K562 (cell line): Measurements from ENCODE around the gene EPHA2. TPM values are rescaled to one million over a fixed set of nuclear protein-coding genes. Genes with fewer than 3 reads are reported as not detected.

Source experiments
- DACH1 ChIP-seq: fragments of 450-650 bp; IDR thresholded peaks from 2 replicates; pipeline ENCODE4 v1.6.1; 2018; ENCODE audit not compliant: partially characterized antibody
- EGR1 ChIP-seq: fragments of 450-650 bp; conservative IDR thresholded peaks from 2 replicates; pipeline ENCODE4 v1.6.1; 2017; ENCODE audit warnings: mild to moderate bottlenecking
- MTF1 ChIP-seq: fragments of 250-450 bp; sonication (Bioruptor Pico); IDR thresholded peaks from 2 replicates; pipeline ENCODE4 v1.9.0; 2021; ENCODE audit warnings: moderate library complexity, mild to moderate bottlenecking, inconsistent platforms, borderline replicate concordance
- POLR2B ChIP-seq: fragments of 450-650 bp; IDR thresholded peaks from 2 replicates; pipeline ENCODE4 v1.6.1; 2018; ENCODE audit warnings: low read depth; ENCODE audit not compliant: partially characterized antibody
- SMARCE1 ChIP-seq: fragments of 450-650 bp; IDR thresholded peaks from 2 replicates; pipeline ENCODE4 v1.7.1; 2016; ENCODE audit warnings: mild to moderate bottlenecking
- ZFX ChIP-seq: sonication (generic); formaldehyde crosslinking; IDR thresholded peaks from 2 replicates; pipeline ENCODE4 v1.8.0; 2022; ENCODE audit warnings: mild to moderate bottlenecking, missing genetic modification reagents, moderate library complexity
- ZNF324 ChIP-seq: fragments of 250-450 bp; sonication (Bioruptor Pico); IDR thresholded peaks from 2 replicates; pipeline ENCODE4 v1.4.0; 2020; ENCODE audit warnings: mild to moderate bottlenecking
- ZNF77 ChIP-seq: fragments of 250-450 bp; sonication (Bioruptor Pico); IDR thresholded peaks from 2 replicates; pipeline ENCODE4 v1.5.0; 2020
- ZSCAN29 ChIP-seq: fragments of 450-650 bp; IDR thresholded peaks from 2 replicates; pipeline ENCODE4 v1.6.1; 2017
- polyA plus RNA-seq, 8 experiments: library from polyadenylated mRNA; depleted of rRNA in 4 of 8; stranded (reverse) in 5 of 8; unstranded in 3 of 8; fragments of >200 nt; fragmentation: Nextera tagmentation in 2 of 8; fragmentation: Illumina TruSeq in 1 of 8; extraction: Ambion mirVana in 2 of 8; extraction: Trizol in 1 of 8; gene quantifications; 2 replicates each; pipeline versions ENCODE4 v1.2.1 to v1.2.3, GENCODE V29; 2011 to 2014; ENCODE audit warnings: inconsistent platforms in 1 of 8, missing spikeins in 1 of 8
- total RNA-seq, 7 experiments: library from RNA; depleted of rRNA in 6 of 7; stranded (reverse); fragments of >200 nt in 6 of 7; fragmentation: Illumina TruSeq in 2 of 7; extraction: Trizol in 2 of 7; gene quantifications; 2 replicates each; pipeline versions ENCODE4 v1.2.1 to v1.2.3, GENCODE V29; 2011 to 2021; ENCODE audit warnings: low replicate concordance in 1 of 7
- TF ChIP-seq, protein P1 (sequence below): fragments of 450-650 bp; IDR thresholded peaks from 2 replicates; pipeline ENCODE4 v1.7.1; 2018; ENCODE audit warnings: mild to moderate bottlenecking, low read depth; ENCODE audit not compliant: partially characterized antibody
- TF ChIP-seq, protein P2 (sequence below): fragments of 450-650 bp; IDR thresholded peaks from 2 replicates; pipeline ENCODE4 v1.6.1; 2016; ENCODE audit warnings: mild to moderate bottlenecking
- TF ChIP-seq, protein P3 (sequence below): fragments of 250-450 bp; sonication (Bioruptor Pico); IDR thresholded peaks from 2 replicates; pipeline ENCODE4 v1.8.0; 2022; ENCODE audit warnings: inconsistent platforms
- TF ChIP-seq, protein P4 (sequence below): sonication (generic); formaldehyde crosslinking; IDR thresholded peaks from 2 replicates; pipeline ENCODE4 v1.8.1; 2022; ENCODE audit warnings: missing genetic modification reagents
- TF ChIP-seq, protein P5 (sequence below): fragments of 200-800 bp; sonication (Bioruptor generic); IDR thresholded peaks from 2 replicates; pipeline ENCODE4 v1.6.1; 2017; ENCODE audit warnings: missing genetic modification characterization, missing compliant biosample characterization
- TF ChIP-seq, protein P6 (sequence below): sonication (generic); formaldehyde crosslinking; IDR thresholded peaks from 2 replicates; pipeline ENCODE4 v1.8.0; 2022; ENCODE audit warnings: missing genetic modification reagents, mild to moderate bottlenecking, borderline replicate concordance

Gene EPHA2
- total and polyA plus RNA-seq, 9 of the 15 experiments (the other 6 are each of a cell fraction or from before 2014, with no cell fraction given) = 0.04 to 0.40 (median 0.07) TPM; not detected in 4

DNA sequence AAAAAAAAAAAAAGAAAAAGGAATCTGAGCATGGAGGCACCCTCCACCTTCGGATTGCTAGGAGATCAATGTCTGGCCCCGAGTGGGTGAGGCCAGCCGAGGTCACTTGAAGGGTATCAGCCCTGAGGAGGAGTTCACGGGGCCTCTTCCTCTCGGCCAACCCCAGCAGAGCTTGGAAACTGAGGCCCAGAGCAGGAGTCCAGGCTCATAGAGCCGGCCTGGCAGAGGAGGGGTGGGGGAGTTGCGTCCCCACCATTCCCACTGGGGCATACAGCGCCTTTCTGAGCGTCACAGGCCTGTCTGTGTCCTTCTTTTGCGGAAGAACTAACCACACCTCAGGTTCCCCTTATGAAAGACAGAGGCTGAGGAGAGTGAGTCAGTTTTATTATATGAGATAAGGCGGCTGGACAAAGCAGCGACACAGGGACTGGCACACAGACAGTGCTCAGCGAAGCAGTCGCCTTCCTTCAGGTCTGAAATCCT, 17.1 kb upstream of the EPHA2 start (continued):
- TF ChIP-seq, protein P1, sequence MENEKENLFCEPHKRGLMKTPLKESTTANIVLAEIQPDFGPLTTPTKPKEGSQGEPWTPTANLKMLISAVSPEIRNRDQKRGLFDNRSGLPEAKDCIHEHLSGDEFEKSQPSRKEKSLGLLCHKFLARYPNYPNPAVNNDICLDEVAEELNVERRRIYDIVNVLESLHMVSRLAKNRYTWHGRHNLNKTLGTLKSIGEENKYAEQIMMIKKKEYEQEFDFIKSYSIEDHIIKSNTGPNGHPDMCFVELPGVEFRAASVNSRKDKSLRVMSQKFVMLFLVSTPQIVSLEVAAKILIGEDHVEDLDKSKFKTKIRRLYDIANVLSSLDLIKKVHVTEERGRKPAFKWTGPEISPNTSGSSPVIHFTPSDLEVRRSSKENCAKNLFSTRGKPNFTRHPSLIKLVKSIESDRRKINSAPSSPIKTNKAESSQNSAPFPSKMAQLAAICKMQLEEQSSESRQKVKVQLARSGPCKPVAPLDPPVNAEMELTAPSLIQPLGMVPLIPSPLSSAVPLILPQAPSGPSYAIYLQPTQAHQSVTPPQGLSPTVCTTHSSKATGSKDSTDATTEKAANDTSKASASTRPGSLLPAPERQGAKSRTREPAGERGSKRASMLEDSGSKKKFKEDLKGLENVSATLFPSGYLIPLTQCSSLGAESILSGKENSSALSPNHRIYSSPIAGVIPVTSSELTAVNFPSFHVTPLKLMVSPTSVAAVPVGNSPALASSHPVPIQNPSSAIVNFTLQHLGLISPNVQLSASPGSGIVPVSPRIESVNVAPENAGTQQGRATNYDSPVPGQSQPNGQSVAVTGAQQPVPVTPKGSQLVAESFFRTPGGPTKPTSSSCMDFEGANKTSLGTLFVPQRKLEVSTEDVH = no peak
- TF ChIP-seq, protein P2, sequence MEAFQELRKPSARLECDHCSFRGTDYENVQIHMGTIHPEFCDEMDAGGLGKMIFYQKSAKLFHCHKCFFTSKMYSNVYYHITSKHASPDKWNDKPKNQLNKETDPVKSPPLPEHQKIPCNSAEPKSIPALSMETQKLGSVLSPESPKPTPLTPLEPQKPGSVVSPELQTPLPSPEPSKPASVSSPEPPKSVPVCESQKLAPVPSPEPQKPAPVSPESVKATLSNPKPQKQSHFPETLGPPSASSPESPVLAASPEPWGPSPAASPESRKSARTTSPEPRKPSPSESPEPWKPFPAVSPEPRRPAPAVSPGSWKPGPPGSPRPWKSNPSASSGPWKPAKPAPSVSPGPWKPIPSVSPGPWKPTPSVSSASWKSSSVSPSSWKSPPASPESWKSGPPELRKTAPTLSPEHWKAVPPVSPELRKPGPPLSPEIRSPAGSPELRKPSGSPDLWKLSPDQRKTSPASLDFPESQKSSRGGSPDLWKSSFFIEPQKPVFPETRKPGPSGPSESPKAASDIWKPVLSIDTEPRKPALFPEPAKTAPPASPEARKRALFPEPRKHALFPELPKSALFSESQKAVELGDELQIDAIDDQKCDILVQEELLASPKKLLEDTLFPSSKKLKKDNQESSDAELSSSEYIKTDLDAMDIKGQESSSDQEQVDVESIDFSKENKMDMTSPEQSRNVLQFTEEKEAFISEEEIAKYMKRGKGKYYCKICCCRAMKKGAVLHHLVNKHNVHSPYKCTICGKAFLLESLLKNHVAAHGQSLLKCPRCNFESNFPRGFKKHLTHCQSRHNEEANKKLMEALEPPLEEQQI = no peak
- TF ChIP-seq, protein P3, sequence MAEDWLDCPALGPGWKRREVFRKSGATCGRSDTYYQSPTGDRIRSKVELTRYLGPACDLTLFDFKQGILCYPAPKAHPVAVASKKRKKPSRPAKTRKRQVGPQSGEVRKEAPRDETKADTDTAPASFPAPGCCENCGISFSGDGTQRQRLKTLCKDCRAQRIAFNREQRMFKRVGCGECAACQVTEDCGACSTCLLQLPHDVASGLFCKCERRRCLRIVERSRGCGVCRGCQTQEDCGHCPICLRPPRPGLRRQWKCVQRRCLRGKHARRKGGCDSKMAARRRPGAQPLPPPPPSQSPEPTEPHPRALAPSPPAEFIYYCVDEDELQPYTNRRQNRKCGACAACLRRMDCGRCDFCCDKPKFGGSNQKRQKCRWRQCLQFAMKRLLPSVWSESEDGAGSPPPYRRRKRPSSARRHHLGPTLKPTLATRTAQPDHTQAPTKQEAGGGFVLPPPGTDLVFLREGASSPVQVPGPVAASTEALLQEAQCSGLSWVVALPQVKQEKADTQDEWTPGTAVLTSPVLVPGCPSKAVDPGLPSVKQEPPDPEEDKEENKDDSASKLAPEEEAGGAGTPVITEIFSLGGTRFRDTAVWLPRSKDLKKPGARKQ (CRISPR knock-in tag) = no peak
- TF ChIP-seq, protein P4, sequence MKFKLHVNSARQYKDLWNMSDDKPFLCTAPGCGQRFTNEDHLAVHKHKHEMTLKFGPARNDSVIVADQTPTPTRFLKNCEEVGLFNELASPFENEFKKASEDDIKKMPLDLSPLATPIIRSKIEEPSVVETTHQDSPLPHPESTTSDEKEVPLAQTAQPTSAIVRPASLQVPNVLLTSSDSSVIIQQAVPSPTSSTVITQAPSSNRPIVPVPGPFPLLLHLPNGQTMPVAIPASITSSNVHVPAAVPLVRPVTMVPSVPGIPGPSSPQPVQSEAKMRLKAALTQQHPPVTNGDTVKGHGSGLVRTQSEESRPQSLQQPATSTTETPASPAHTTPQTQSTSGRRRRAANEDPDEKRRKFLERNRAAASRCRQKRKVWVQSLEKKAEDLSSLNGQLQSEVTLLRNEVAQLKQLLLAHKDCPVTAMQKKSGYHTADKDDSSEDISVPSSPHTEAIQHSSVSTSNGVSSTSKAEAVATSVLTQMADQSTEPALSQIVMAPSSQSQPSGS (CRISPR knock-in tag) = no peak
- TF ChIP-seq MTF1 (0 out of 2 replicates have a peak, but pooled peaks have one; percentile 21), ZFX (CRISPR knock-in tag) (peak; percentile 84), SMARCE1 (peak; percentile 92), ZNF77 (CRISPR knock-in tag) (no peak), DACH1 (no peak), EGR1 (0 out of 2 replicates have a peak, but pooled peaks have one; percentile 4), ZNF324 (CRISPR knock-in tag) (no peak), ZSCAN29 (no peak), POLR2B (peak; percentile 43)
- TF ChIP-seq, protein P5, sequence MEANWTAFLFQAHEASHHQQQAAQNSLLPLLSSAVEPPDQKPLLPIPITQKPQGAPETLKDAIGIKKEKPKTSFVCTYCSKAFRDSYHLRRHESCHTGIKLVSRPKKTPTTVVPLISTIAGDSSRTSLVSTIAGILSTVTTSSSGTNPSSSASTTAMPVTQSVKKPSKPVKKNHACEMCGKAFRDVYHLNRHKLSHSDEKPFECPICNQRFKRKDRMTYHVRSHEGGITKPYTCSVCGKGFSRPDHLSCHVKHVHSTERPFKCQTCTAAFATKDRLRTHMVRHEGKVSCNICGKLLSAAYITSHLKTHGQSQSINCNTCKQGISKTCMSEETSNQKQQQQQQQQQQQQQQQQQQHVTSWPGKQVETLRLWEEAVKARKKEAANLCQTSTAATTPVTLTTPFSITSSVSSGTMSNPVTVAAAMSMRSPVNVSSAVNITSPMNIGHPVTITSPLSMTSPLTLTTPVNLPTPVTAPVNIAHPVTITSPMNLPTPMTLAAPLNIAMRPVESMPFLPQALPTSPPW (CRISPR knock-in tag) = peak; percentile 23; the same call in 1 of the 2 replicates
- TF ChIP-seq, protein P6, sequence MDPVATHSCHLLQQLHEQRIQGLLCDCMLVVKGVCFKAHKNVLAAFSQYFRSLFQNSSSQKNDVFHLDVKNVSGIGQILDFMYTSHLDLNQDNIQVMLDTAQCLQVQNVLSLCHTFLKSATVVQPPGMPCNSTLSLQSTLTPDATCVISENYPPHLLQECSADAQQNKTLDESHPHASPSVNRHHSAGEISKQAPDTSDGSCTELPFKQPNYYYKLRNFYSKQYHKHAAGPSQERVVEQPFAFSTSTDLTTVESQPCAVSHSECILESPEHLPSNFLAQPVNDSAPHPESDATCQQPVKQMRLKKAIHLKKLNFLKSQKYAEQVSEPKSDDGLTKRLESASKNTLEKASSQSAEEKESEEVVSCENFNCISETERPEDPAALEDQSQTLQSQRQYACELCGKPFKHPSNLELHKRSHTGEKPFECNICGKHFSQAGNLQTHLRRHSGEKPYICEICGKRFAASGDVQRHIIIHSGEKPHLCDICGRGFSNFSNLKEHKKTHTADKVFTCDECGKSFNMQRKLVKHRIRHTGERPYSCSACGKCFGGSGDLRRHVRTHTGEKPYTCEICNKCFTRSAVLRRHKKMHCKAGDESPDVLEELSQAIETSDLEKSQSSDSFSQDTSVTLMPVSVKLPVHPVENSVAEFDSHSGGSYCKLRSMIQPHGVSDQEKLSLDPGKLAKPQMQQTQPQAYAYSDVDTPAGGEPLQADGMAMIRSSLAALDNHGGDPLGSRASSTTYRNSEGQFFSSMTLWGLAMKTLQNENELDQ (CRISPR knock-in tag) = no peak
